Skeletal muscle satellite cell (primary cell): ENCODE data around the gene IFT57.
"Not testable (repeated sequence)": the region's sequence is repeated elsewhere in the genome, so short reads cannot be mapped to it uniquely, and the experiment has no call there.

ENCODE experiments used
- H3K27me3 ChIP-seq: 2 replicates; pipeline ENCODE4 v1.7.0; 2013; ENCODE audit warnings: low read length; ENCODE audit not compliant: control insufficient read depth, insufficient read depth
- H3K36me3 ChIP-seq: 2 replicates; pipeline ENCODE4 v1.7.0; 2013; ENCODE audit warnings: mild to moderate bottlenecking, control low read depth, low read length; ENCODE audit not compliant: insufficient read depth
- H3K4me1 ChIP-seq: 2 replicates; pipeline ENCODE4 v1.7.0; 2013; ENCODE audit warnings: low read length; ENCODE audit not compliant: control insufficient read depth, insufficient read depth
- H3K4me2 ChIP-seq: 2 replicates; pipeline ENCODE4 v1.7.0; 2013; ENCODE audit warnings: mild to moderate bottlenecking, low read length
- H3K4me3 ChIP-seq: 2 replicates; pipeline ENCODE4 v1.7.0; 2013; ENCODE audit warnings: low read length
- H3K9ac ChIP-seq: 2 replicates; pipeline ENCODE4 v1.7.0; 2013; ENCODE audit warnings: mild to moderate bottlenecking, low read depth, low read length, moderate library complexity
- H3K9me3 ChIP-seq: replicated peaks from 2 replicates; pipeline ENCODE4 v1.7.0; 2013; ENCODE audit warnings: mild to moderate bottlenecking, control low read depth, low read length

IFT57 gene

GRCh38 chr3:108159105-108159504 is 63.1 kb downstream of the IFT57 start:
- Histone ChIP-seq H3K9me3 (no peaks in the 10 kb centered on the region), H3K9ac (no peak overlapping the region), H3K27me3 (no peaks in the 10 kb centered on the region), H3K4me3 (no peak overlapping the region), H3K4me2 (no peak overlapping the region), H3K4me1 (peaks cover 3% of the 10 kb centered on the region), H3K36me3 (no peaks in the 10 kb centered on the region)

- H3K4me2 ChIP-seq: no peak overlapping the region
- H3K27me3 ChIP-seq: no peaks in the 10 kb centered on the region
- H3K4me3 ChIP-seq: no peak overlapping the region
- H3K36me3 ChIP-seq: no peaks in the 10 kb centered on the region
- peaks cover 7% of the 10 kb centered on the region for H3K4me1 ChIP-seq
- no peak overlapping the region for H3K9ac ChIP-seq
- H3K9me3 ChIP-seq: no peaks in the 10 kb centered on the region
These were observed 64.0 kb downstream of the IFT57 start for GRCh38 chr3:108158251-108158650.

- peaks cover 7% of the 10 kb centered on the region for H3K4me1 ChIP-seq
- H3K9me3 ChIP-seq: no peaks in the 10 kb centered on the region
- no peak overlapping the region for H3K4me2 ChIP-seq
- H3K4me3 ChIP-seq: no peak overlapping the region
- no peaks in the 10 kb centered on the region for H3K36me3 ChIP-seq
- no peaks in the 10 kb centered on the region for H3K27me3 ChIP-seq
- H3K9ac ChIP-seq: no peak overlapping the region
These were observed 65.0 kb downstream of the IFT57 start for GRCh38 chr3:108157273-108157672.

GRCh38 chr3:108156312-108156853 is 65.8 kb downstream of the IFT57 start:
- Histone ChIP-seq H3K4me2 (no peak overlapping the region), H3K4me1 (peaks cover 7% of the 10 kb centered on the region), H3K36me3 (no peaks in the 10 kb centered on the region), H3K4me3 (no peak overlapping the region), H3K9ac (no peak overlapping the region), H3K27me3 (no peaks in the 10 kb centered on the region), H3K9me3 (no peaks in the 10 kb centered on the region)

- H3K27me3 ChIP-seq, H3K4me3 ChIP-seq, H3K9me3 ChIP-seq, H3K9ac ChIP-seq, H3K4me1 ChIP-seq, H3K4me2 ChIP-seq, H3K36me3 ChIP-seq: not testable (repeated sequence)
These were observed 66.6 kb downstream of the IFT57 start for GRCh38 chr3:108155642-108156041.

- no peaks in the 10 kb centered on the region for H3K9me3 ChIP-seq
- H3K27me3 ChIP-seq: no peaks in the 10 kb centered on the region
- H3K36me3 ChIP-seq: no peaks in the 10 kb centered on the region
- no peak overlapping the region for H3K9ac ChIP-seq
- H3K4me3 ChIP-seq: no peak overlapping the region
- no peak overlapping the region for H3K4me2 ChIP-seq
- H3K4me1 ChIP-seq: peaks cover 5% of the 10 kb centered on the region
These were observed 68.7 kb downstream of the IFT57 start for GRCh38 chr3:108153451-108153981.

GRCh38 chr3:108152274-108152673 is 70.0 kb downstream of the IFT57 start:
- Histone ChIP-seq H3K27me3 (no peaks in the 10 kb centered on the region), H3K4me3 (no peak overlapping the region), H3K4me2 (no peak overlapping the region), H3K9ac (no peak overlapping the region), H3K36me3 (no peaks in the 10 kb centered on the region), H3K9me3 (no peaks in the 10 kb centered on the region), H3K4me1 (peaks cover 5% of the 10 kb centered on the region)

GRCh38 chr3:108150200-108150599 is 72.0 kb downstream of the IFT57 start:
- Histone ChIP-seq H3K4me3 (no peak overlapping the region), H3K36me3 (no peaks in the 10 kb centered on the region), H3K4me2 (no peak overlapping the region), H3K9me3 (no peaks in the 10 kb centered on the region), H3K4me1 (peaks cover 5% of the 10 kb centered on the region), H3K9ac (no peak overlapping the region), H3K27me3 (no peaks in the 10 kb centered on the region)

GRCh38 chr3:108146139-108146538 is 76.1 kb downstream of the IFT57 start:
- no peaks in the 10 kb centered on the region for H3K9me3 ChIP-seq
- no peaks in the 10 kb centered on the region for H3K4me1 ChIP-seq
- H3K4me2 ChIP-seq: no peak overlapping the region
- H3K4me3 ChIP-seq: no peak overlapping the region
- H3K9ac ChIP-seq: no peak overlapping the region
- H3K36me3 ChIP-seq: no peaks in the 10 kb centered on the region
- H3K27me3 ChIP-seq: no peaks in the 10 kb centered on the region

- Histone ChIP-seq H3K9me3 (no peaks in the 10 kb centered on the region), H3K4me2 (no peak overlapping the region), H3K9ac (no peak overlapping the region), H3K27me3 (no peaks in the 10 kb centered on the region), H3K4me1 (no peaks in the 10 kb centered on the region), H3K36me3 (no peaks in the 10 kb centered on the region), H3K4me3 (no peak overlapping the region)
These were observed 76.6 kb downstream of the IFT57 start for GRCh38 chr3:108145578-108145977.

GRCh38 chr3:108137460-108137814 is 84.8 kb downstream of the IFT57 start:
- no peak overlapping the region for H3K9ac ChIP-seq
- no peak overlapping the region for H3K4me2 ChIP-seq
- H3K27me3 ChIP-seq: no peaks in the 10 kb centered on the region
- no peak overlapping the region for H3K4me3 ChIP-seq
- no peaks in the 10 kb centered on the region for H3K9me3 ChIP-seq
- H3K36me3 ChIP-seq: no peaks in the 10 kb centered on the region
- H3K4me1 ChIP-seq: peaks cover 7% of the 10 kb centered on the region

- no peak overlapping the region for H3K4me2 ChIP-seq
- peaks cover 14% of the 10 kb centered on the region for H3K4me1 ChIP-seq
- H3K27me3 ChIP-seq: no peaks in the 10 kb centered on the region
- H3K36me3 ChIP-seq: no peaks in the 10 kb centered on the region
- no peaks in the 10 kb centered on the region for H3K9me3 ChIP-seq
- H3K9ac ChIP-seq: no peak overlapping the region
- no peak overlapping the region for H3K4me3 ChIP-seq
These were observed 85.4 kb downstream of the IFT57 start for GRCh38 chr3:108136561-108137459.
